Dendritic cell treated with granulocyte-macrophage colony-stimulating factor and Interleukin-4, amounts not matched to agents 40 ng/mL and 50 ng/mL, for 4 days (primary cell): ENCODE results near the gene TSPAN33.
"Not testable (repeated sequence)": the region's sequence is repeated elsewhere in the genome, so short reads cannot be mapped to it uniquely, and the experiment has no call there.

Experiments
- H3K27ac Mint-ChIP-seq: one replicate; pipeline ENCODE4 v1.8.0; 2022; ENCODE audit warnings: mild to moderate bottlenecking, mixed read lengths
- H3K27me3 Mint-ChIP-seq: one replicate; pipeline ENCODE4 v1.8.0; 2022; ENCODE audit warnings: mild to moderate bottlenecking, mixed read lengths
- H3K36me3 Mint-ChIP-seq: one replicate; pipeline ENCODE4 v1.8.0; 2022; ENCODE audit warnings: low read depth, mixed read lengths
- H3K4me1 Mint-ChIP-seq: one replicate; pipeline ENCODE4 v1.8.0; 2022; ENCODE audit warnings: low read depth, mixed read lengths
- H3K4me3 Mint-ChIP-seq: one replicate; pipeline ENCODE4 v1.8.0; 2022; ENCODE audit warnings: mild to moderate bottlenecking, moderate library complexity, mixed read lengths
- H3K9me3 Mint-ChIP-seq: one replicate; pipeline ENCODE4 v1.8.0; 2022; ENCODE audit warnings: mixed read lengths
- intact Hi-C: fragments of 100-400 bp; cut with micrococcal nuclease; formaldehyde crosslinking; loops from one replicate; pipeline ENCODE4 v1.15.0; 2022

TSPAN33 gene

GRCh38 chr7:129213828-129214227 lies 69.3 kb downstream of the TSPAN33 start:
- Mint-ChIP-seq H3K9me3 (no peaks in the 10 kb centered on the region), H3K4me1 (peaks cover 23% of the 10 kb centered on the region), H3K36me3 (no peaks in the 10 kb centered on the region), H3K27ac (no peak overlapping the region), H3K4me3 (no peak overlapping the region), H3K27me3 (peaks cover 17% of the 10 kb centered on the region)
- intact Hi-C loops, result loop anchor here (5.0 kb wide), 1 partner anchor 312 kb away; no protein-coding TSS in a partner anchor

GRCh38 chr7:129215691-129216090 lies 71.2 kb downstream of the TSPAN33 start:
- H3K4me1 Mint-ChIP-seq, result peaks cover 25% of the 10 kb centered on the region
- H3K4me3 Mint-ChIP-seq, H3K9me3 Mint-ChIP-seq, H3K27ac Mint-ChIP-seq, intact Hi-C loops, H3K36me3 Mint-ChIP-seq: not testable (repeated sequence)
- peaks cover 11% of the 10 kb centered on the region for H3K27me3 Mint-ChIP-seq

GRCh38 chr7:129216101-129216715 lies 71.7 kb downstream of the TSPAN33 start:
- H3K4me3 Mint-ChIP-seq, H3K9me3 Mint-ChIP-seq, H3K36me3 Mint-ChIP-seq, intact Hi-C loops, H3K27ac Mint-ChIP-seq: not testable (repeated sequence)
- H3K4me1 Mint-ChIP-seq, result peaks cover 25% of the 10 kb centered on the region
- peaks cover 11% of the 10 kb centered on the region for H3K27me3 Mint-ChIP-seq

- intact Hi-C loops, H3K4me3 Mint-ChIP-seq, H3K36me3 Mint-ChIP-seq, H3K27ac Mint-ChIP-seq, H3K9me3 Mint-ChIP-seq: not testable (repeated sequence)
- Mint-ChIP-seq H3K4me1 (peaks cover 24% of the 10 kb centered on the region), H3K27me3 (peaks cover 11% of the 10 kb centered on the region)
These were observed 72.4 kb downstream of the TSPAN33 start for GRCh38 chr7:129216821-129217416.

GRCh38 chr7:129218514-129219062 lies 74.1 kb downstream of the TSPAN33 start:
- Mint-ChIP-seq H3K27me3 (peaks cover 11% of the 10 kb centered on the region), H3K27ac (no peak overlapping the region), H3K4me3 (no peak overlapping the region), H3K4me1 (peaks cover 24% of the 10 kb centered on the region), H3K36me3 (no peaks in the 10 kb centered on the region), H3K9me3 (no peaks in the 10 kb centered on the region)
- intact Hi-C loops, result loop anchor here (1.0 to 2.0 kb wide), 3 partner anchors 53 to 254 kb away; no protein-coding TSS in a partner anchor

- Mint-ChIP-seq H3K27me3 (peaks cover 11% of the 10 kb centered on the region), H3K4me1 (peaks cover 21% of the 10 kb centered on the region)
- H3K36me3 Mint-ChIP-seq, H3K9me3 Mint-ChIP-seq, H3K27ac Mint-ChIP-seq, H3K4me3 Mint-ChIP-seq: not testable (repeated sequence)
- intact Hi-C loops, result loop anchor here (2.0 kb wide), 1 partner anchor 80 kb away; no protein-coding TSS in a partner anchor
These were observed 74.7 kb downstream of the TSPAN33 start for GRCh38 chr7:129219166-129219565.
